Measurements from ENCODE around the gene SNX24.

DNA sequence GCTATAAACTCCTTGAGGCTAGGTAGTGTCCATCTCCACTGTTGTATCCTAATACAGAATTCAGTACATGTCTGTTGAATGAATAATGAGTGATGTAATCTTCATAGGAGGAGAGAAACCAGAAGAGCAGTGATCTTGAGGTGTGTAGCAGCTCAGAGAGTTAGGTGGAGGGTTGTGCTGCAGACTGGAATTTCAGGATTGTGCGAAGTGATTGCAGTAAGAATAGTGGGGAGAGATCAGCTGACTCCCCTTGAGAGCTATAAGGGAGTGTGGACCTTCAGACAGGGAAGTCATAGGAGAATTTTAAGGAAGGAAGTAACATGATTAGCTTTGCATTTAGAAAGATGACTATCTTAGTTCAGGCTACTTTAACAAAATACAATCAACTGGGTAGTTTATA lies 4.4 kb downstream of the SNX24 start:
- TF ChIP-seq, protein P1, sequence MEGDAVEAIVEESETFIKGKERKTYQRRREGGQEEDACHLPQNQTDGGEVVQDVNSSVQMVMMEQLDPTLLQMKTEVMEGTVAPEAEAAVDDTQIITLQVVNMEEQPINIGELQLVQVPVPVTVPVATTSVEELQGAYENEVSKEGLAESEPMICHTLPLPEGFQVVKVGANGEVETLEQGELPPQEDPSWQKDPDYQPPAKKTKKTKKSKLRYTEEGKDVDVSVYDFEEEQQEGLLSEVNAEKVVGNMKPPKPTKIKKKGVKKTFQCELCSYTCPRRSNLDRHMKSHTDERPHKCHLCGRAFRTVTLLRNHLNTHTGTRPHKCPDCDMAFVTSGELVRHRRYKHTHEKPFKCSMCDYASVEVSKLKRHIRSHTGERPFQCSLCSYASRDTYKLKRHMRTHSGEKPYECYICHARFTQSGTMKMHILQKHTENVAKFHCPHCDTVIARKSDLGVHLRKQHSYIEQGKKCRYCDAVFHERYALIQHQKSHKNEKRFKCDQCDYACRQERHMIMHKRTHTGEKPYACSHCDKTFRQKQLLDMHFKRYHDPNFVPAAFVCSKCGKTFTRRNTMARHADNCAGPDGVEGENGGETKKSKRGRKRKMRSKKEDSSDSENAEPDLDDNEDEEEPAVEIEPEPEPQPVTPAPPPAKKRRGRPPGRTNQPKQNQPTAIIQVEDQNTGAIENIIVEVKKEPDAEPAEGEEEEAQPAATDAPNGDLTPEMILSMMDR (conservative IDR thresholded peaks at IDR 0.05; ENCODE audit: low read depth in 2 of 2): no peak
- no peak for TF ChIP-seq ZNF114 (CRISPR knock-in tag; IDR thresholded peaks at IDR 0.05)

Data from GM23338 (cell line).